GM21786 (cell line): ENCODE measurements around the gene MTPN.

Experiments
- ATAC-seq: cut with Tn5 transposase; IDR thresholded peaks from one replicate; pipeline ENCODE4 v1.9.1; 2021; ENCODE audit not compliant: unreplicated experiment

The MTPN gene

GRCh38 chr7:135889823-135890222 is 87.3 kb downstream of the MTPN start:
- no peak for ATAC-seq

GRCh38 chr7:135888740-135889139 is 88.4 kb downstream of the MTPN start:
- no peak for ATAC-seq

GRCh38 chr7:135886345-135887132 is 90.6 kb downstream of the MTPN start:
- ATAC-seq: no peak

DNA sequence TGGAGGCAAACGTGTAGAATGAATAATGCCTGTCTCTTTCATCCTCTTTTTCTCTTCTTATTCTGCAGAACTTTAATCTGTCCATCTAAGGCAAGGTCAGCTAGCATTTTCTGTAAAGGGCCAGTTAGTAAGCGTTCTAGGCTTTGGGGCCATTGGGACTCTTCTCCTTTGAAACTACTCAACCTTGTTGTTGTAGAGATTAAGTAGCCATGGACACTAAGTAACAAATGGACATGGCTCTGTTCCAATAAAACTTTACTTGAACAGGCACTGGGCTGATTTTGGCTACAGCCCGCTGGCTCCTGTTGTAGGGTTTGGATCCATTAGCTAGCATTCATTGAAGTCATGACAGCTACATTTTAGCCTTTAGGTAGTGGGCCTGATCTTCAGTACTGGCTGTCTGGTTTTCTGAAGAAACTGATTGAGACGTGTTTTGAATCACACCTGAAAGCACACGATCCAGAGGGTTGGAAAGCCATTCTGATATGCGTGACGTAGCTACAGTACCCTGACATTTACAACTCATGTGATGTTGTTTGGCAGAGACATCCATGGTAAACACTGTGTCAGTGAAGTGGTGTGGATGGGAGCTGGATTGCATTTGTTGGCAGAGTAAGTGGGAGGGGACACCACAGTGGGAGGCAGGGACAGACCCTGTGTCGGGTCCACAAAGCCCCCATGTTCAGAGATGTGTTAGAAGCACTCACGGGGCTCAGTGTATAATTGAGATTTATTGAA is 92.5 kb downstream of the MTPN start:
- no peak for ATAC-seq

- no peak for ATAC-seq
Measured at GRCh38 chr7:135879233-135879632, 97.9 kb downstream of the MTPN start.

DNA sequence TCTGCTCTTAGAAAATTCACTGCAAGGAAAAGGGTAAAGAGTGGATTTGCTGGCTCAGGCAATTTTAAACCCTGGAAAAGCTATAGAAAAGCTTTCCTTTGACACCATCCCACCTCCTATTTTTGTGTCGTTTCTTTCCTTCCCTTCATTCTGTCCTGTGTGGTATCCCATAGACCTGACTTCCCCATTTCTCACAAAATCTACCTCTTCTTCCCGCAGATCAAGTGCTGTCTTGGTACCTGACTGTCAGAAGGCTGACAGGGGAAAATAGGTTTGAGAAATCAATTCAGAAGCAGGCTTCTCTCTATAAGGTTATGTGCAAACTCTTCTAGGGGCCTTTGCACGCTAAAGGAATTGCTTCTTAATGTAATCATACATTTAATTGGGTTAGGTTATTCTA is 98.9 kb downstream of the MTPN start:
- ATAC-seq: no peak

DNA sequence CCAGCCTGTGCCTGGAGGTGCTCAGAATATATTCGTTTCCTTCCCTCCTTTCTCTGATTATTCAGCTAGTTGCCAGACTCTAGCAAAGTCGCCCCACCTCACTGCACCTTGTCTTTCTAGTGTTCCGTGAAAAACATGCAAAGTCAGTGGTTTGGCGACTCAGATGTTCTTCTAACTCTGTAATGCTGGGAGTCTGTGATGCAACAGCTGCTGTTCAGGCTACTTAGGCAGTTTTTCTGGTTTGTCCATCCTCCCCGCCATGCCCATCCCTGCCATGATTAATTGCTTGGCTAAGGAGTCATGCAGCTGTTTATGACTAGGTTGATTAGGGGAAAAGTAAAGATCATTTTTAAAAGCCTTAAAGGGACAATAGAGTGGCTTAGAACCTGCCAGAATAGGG is 99.4 kb downstream of the MTPN start:
- ATAC-seq: peak; percentile 81
